IMR-90 (cell line): ENCODE data around the gene OR2H2. TPM values are rescaled to one million over a fixed set of nuclear protein-coding genes. Genes with fewer than 3 reads are reported as not detected.

ENCODE experiments used
- ATAC-seq: fragments of 200-7000 bp; cut with Tn5 transposase; 2 replicates; pipeline ENCODE4 v1.9.1; 2020; ENCODE audit warnings: low read depth, mild to moderate bottlenecking, moderate library complexity
- BruUV-seq: library from RNA; stranded (reverse); fragments of 400-500 nt; replicated peaks from 2 replicates; lab custom pipeline; 2021; lab: Mats Ljungman, UMichigan
- CTCF ChIA-PET: fragments of 300-600 bp; formaldehyde crosslinking; extraction: SDS; loops from one replicate; lab custom pipeline; 2021; ENCODE audit warnings: antibody characterized with exemption; lab: Yijun Ruan, JAX
- POLR2A ChIA-PET: fragments of 300-600 bp; sonication (Branson Sonifier 250); formaldehyde crosslinking; loops from one replicate; lab custom pipeline; 2022; ENCODE audit warnings: antibody characterized with exemption; ENCODE audit not compliant: unreplicated experiment; lab: Charles Lee
- DNase-seq: peaks from one replicate; pipeline ENCODE4 v3.0.0; 2013
- H2AFZ ChIP-seq: replicated peaks from 2 replicates; pipeline ENCODE3; 2013; ENCODE audit warnings: low read length, mild to moderate bottlenecking; ENCODE audit not compliant: poor library complexity
- H2AK5ac ChIP-seq: 2 replicates; pipeline ENCODE4 v1.6.1; 2013; ENCODE audit warnings: low read depth, low read length, inconsistent platforms
- H2AK9ac ChIP-seq: replicated peaks from 2 replicates; pipeline ENCODE3; 2013; ENCODE audit warnings: mild to moderate bottlenecking, low read depth, low read length, moderate library complexity; ENCODE audit not compliant: poor library complexity
- H2BK120ac ChIP-seq: 2 replicates; pipeline ENCODE4 v1.6.1; 2013; ENCODE audit warnings: low read depth, low read length, inconsistent platforms
- H2BK15ac ChIP-seq: 3 replicates; pipeline ENCODE4 v1.6.1; 2013; ENCODE audit warnings: low read depth, low read length, inconsistent platforms
- H2BK20ac ChIP-seq: 2 replicates; pipeline ENCODE4 v1.6.1; 2013; ENCODE audit warnings: low read depth, mild to moderate bottlenecking, inconsistent platforms, low read length, moderate library complexity
- H2BK5ac ChIP-seq: 2 replicates; pipeline ENCODE4 v1.6.1; 2013; ENCODE audit warnings: mild to moderate bottlenecking, low read depth, low read length, inconsistent platforms; ENCODE audit not compliant: poor library complexity, severe bottlenecking
- H3K14ac ChIP-seq: replicated peaks from 2 replicates; pipeline ENCODE4 v1.6.1; 2013; ENCODE audit warnings: low read depth, low read length, inconsistent platforms
- H3K18ac ChIP-seq: 2 replicates; pipeline ENCODE4 v1.6.1; 2013; ENCODE audit warnings: low read depth, low read length, control low read depth
- H3K23ac ChIP-seq: 2 replicates; pipeline ENCODE4 v1.6.1; 2013; ENCODE audit warnings: low read depth, low read length, inconsistent platforms
- H3K27ac ChIP-seq: 2 replicates; pipeline ENCODE4 v1.5.1; 2013; ENCODE audit warnings: mild to moderate bottlenecking, control low read depth, low read length; ENCODE audit not compliant: insufficient read depth
- H3K27me3 ChIP-seq: 2 replicates; pipeline ENCODE4 v1.6.1; 2013; ENCODE audit warnings: low read length; ENCODE audit not compliant: control insufficient read depth, insufficient read depth
- H3K36me3 ChIP-seq: 2 replicates; pipeline ENCODE4 v1.6.1; 2013; ENCODE audit warnings: low read length, mixed read lengths; ENCODE audit not compliant: control insufficient read depth, insufficient read depth
- H3K4ac ChIP-seq: 2 replicates; pipeline ENCODE4 v1.6.1; 2013; ENCODE audit warnings: low read depth, low read length, inconsistent platforms
- H3K4me1 ChIP-seq: 2 replicates; pipeline ENCODE4 v1.6.1; 2013; ENCODE audit warnings: low read length, mixed read lengths; ENCODE audit not compliant: control insufficient read depth, insufficient read depth
- H3K4me2 ChIP-seq: 2 replicates; pipeline ENCODE4 v1.6.1; 2013; ENCODE audit warnings: low read depth, mild to moderate bottlenecking, control low read depth, low read length, moderate library complexity
- H3K4me3 ChIP-seq: 2 replicates; pipeline ENCODE4 v1.5.1; 2013; ENCODE audit warnings: low read depth, mild to moderate bottlenecking, control low read depth, low read length, moderate library complexity; ENCODE audit not compliant: insufficient read depth
- H3K56ac ChIP-seq: 2 replicates; pipeline ENCODE4 v1.6.1; 2013; ENCODE audit warnings: low read length, inconsistent platforms; ENCODE audit not compliant: insufficient read depth; ENCODE audit errors: extremely low read depth
- H3K79me1 ChIP-seq, 2 experiments: 2 replicates each; pipeline ENCODE4 v1.6.1; 2013; ENCODE audit warnings: low read length in 2 of 2, inconsistent platforms in 1 of 2, low read depth in 1 of 2
- H3K9ac ChIP-seq: 2 replicates; pipeline ENCODE4 v1.6.1; 2013; ENCODE audit warnings: low read depth, low read length, control low read depth
- H3K9me1 ChIP-seq: 2 replicates; pipeline ENCODE4 v1.6.1; 2013; ENCODE audit warnings: low read length, inconsistent platforms; ENCODE audit not compliant: insufficient read depth
- H3K9me3 ChIP-seq: 2 replicates; pipeline ENCODE4 v1.6.1; 2013; ENCODE audit warnings: low read length; ENCODE audit not compliant: control insufficient read depth, insufficient read depth
- H4K20me1 ChIP-seq: 2 replicates; pipeline ENCODE4 v1.6.1; 2013; ENCODE audit warnings: low read length, inconsistent platforms; ENCODE audit not compliant: insufficient read depth
- H4K5ac ChIP-seq: 2 replicates; pipeline ENCODE4 v1.6.1; 2013; ENCODE audit warnings: mild to moderate bottlenecking, low read depth, low read length, control low read depth
- H4K8ac ChIP-seq, 2 experiments: 2 replicates each; pipeline ENCODE4 v1.6.1; 2013; ENCODE audit warnings: low read depth in 2 of 2, low read length in 2 of 2, control low read depth in 1 of 2, inconsistent platforms in 1 of 2
- H4K91ac ChIP-seq: 2 replicates; pipeline ENCODE4 v1.6.1; 2013; ENCODE audit warnings: low read depth, low read length, inconsistent platforms; ENCODE audit not compliant: insufficient read depth
- FOS ChIP-seq: fragments of 150-350 bp; IDR thresholded peaks from 2 replicates; pipeline ENCODE4 v1.6.1; 2016; ENCODE audit warnings: low read depth, low read length
- NFE2L2 ChIP-seq: fragments of 150-350 bp; IDR thresholded peaks from 2 replicates; pipeline ENCODE4 v1.6.1; 2016; ENCODE audit warnings: low read depth, mild to moderate bottlenecking, low read length
- WGBS, 2 experiments: methylation state at CpG; one replicate each; pipeline versions ENCODE4 v1.1.5 to v1.1.7; 2013; ENCODE audit warnings: missing lambda C conversion rate in 2 of 2; ENCODE audit not compliant: insufficient read length in 1 of 2; ENCODE audit errors: extremely low coverage in 2 of 2; 5-methylcytosine and 5-hydroxymethylcytosine counted together
- dilution Hi-C: fragments of 300-500 bp; cut with HindIII; formaldehyde crosslinking; loops from one replicate; pipeline ENCODE4 v1.14.3; 2018; ENCODE audit warnings: low sequenced_read_pairs; ENCODE audit not compliant: unreplicated experiment
- in situ Hi-C: fragments of 300-500 bp; cut with MboI; formaldehyde crosslinking; loops from 3 replicates; pipeline ENCODE4 v1.14.3; 2019; ENCODE audit warnings: low sequenced_read_pairs, inconsistent platforms, mixed read lengths
- intact Hi-C: fragments of 100-400 bp; cut with micrococcal nuclease; formaldehyde crosslinking; loops from 2 replicates; pipeline ENCODE4 v1.10.0; 2022
- polyA plus RNA-seq, 3 experiments: library from polyadenylated mRNA; depleted of rRNA; stranded (reverse); fragments of >200 nt; gene quantifications; 2 replicates each; pipeline ENCODE4 v1.2.3, GENCODE V29; 2012; ENCODE audit warnings: low replicate concordance in 1 of 3
- total RNA-seq: library from RNA; depleted of rRNA; stranded (reverse); fragments of >200 nt; gene quantifications from 2 replicates; pipeline ENCODE4 v1.2.3, GENCODE V29; 2012
- TF ChIP-seq, protein P1 (sequence below): conservative IDR thresholded peaks from 2 replicates; pipeline ENCODE4 v1.5.1; 2012; ENCODE audit warnings: mild to moderate bottlenecking, low read depth, low read length, improper control_type of control experiment
- TF ChIP-seq, protein P2 (sequence below): fragments of 150-350 bp; IDR thresholded peaks from 2 replicates; pipeline ENCODE4 v1.6.1; 2016; ENCODE audit warnings: low read depth, mild to moderate bottlenecking, low read length, moderate library complexity, borderline replicate concordance

The OR2H2 gene
- total and polyA plus RNA-seq, 2 of the 4 experiments (the other 2 are of a cell fraction): not detected

DNA sequence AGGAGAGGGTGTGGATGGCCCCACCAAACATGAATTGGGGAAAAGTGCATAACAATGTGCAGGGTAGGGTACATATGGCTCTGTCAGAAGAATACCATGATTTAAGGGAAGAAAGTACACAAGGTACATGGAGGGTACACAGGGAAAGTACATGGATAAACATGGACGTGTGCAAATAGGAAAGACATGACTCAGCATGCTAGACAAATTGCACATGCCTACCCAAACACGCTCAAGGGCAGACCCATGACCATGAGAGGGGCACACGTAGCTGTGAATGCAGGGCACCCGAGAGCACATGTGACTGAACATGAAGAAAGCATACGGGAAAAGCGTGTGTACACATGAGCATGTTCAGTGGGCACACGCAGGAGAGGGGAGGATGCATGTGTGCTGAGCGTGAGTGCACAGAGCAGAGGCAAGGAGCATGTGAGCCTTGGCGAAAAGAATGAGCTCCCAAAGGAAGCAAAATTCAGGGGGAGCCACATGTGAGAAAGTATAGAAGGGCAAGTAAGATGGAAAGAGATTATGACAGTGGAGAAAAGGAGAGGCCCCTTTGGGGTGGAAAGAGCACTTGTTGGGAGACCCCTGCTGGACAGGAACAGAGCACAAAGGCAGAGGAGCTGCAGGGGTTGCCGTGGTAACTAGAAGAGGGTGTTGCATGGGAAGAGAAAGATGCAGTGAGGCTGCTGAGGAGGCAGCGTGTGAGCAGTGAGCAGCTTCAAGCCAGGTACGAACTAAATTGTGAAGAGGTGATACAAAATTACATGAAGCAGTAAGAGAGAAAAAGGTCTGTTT lies 17.8 kb downstream of the OR2H2 start:
- no peak overlapping the region for H2BK15ac ChIP-seq
- dilution Hi-C loops (no loop called here), in situ Hi-C loops (no loop called here), intact Hi-C loops (no loop called here)
- no peak overlapping the region for H2AFZ ChIP-seq
- no peak overlapping the region for H2BK20ac ChIP-seq
- peaks cover 3% of the 10 kb centered on the region; the same call in 1 of the 2 replicates for H3K9me1 ChIP-seq
- no peak overlapping the region for H3K56ac ChIP-seq
- H3K4me3 ChIP-seq: no peak overlapping the region
- no peaks in the 10 kb centered on the region; a peak in 1 of 4 replicates for H3K79me1 ChIP-seq
- H3K23ac ChIP-seq: no peak overlapping the region
- H3K27ac ChIP-seq: no peak overlapping the region
- H4K20me1 ChIP-seq: no peaks in the 10 kb centered on the region
- no peak overlapping the region for H4K5ac ChIP-seq
- POLR2A ChIA-PET: no interaction called here
- DNase-seq (peak; percentile 7), ATAC-seq (no peak)
- H3K4me1 ChIP-seq: no peaks in the 10 kb centered on the region
- no peak overlapping the region for H3K18ac ChIP-seq
- no peaks in the 10 kb centered on the region for H3K27me3 ChIP-seq
- TF ChIP-seq, protein P1, sequence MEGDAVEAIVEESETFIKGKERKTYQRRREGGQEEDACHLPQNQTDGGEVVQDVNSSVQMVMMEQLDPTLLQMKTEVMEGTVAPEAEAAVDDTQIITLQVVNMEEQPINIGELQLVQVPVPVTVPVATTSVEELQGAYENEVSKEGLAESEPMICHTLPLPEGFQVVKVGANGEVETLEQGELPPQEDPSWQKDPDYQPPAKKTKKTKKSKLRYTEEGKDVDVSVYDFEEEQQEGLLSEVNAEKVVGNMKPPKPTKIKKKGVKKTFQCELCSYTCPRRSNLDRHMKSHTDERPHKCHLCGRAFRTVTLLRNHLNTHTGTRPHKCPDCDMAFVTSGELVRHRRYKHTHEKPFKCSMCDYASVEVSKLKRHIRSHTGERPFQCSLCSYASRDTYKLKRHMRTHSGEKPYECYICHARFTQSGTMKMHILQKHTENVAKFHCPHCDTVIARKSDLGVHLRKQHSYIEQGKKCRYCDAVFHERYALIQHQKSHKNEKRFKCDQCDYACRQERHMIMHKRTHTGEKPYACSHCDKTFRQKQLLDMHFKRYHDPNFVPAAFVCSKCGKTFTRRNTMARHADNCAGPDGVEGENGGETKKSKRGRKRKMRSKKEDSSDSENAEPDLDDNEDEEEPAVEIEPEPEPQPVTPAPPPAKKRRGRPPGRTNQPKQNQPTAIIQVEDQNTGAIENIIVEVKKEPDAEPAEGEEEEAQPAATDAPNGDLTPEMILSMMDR: peak; percentile 18; the same call in 1 of the 2 replicates
- TF ChIP-seq, protein P2, sequence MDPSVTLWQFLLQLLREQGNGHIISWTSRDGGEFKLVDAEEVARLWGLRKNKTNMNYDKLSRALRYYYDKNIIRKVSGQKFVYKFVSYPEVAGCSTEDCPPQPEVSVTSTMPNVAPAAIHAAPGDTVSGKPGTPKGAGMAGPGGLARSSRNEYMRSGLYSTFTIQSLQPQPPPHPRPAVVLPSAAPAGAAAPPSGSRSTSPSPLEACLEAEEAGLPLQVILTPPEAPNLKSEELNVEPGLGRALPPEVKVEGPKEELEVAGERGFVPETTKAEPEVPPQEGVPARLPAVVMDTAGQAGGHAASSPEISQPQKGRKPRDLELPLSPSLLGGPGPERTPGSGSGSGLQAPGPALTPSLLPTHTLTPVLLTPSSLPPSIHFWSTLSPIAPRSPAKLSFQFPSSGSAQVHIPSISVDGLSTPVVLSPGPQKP: no peak
- TF ChIP-seq NFE2L2 (0 out of 2 replicates have a peak, but pooled peaks have one; percentile 9), FOS (no peak)
- no peak overlapping the region for H2BK5ac ChIP-seq
- H4K91ac ChIP-seq: no peak overlapping the region
- H3K4me2 ChIP-seq: no peak overlapping the region
- H3K9ac ChIP-seq: no peak overlapping the region
- 82% methylated on average over 12 of the region's 12 CpGs; no CpG with 5 or more reads in 1 of the 2 experiments for WGBS, 2 experiments
- H2BK120ac ChIP-seq: no peak overlapping the region
- TSS peak; percentile 78 for BruUV-seq
- no peak overlapping the region for H4K8ac ChIP-seq
- CTCF ChIA-PET: no interaction called here
- H2AK5ac ChIP-seq: no peak overlapping the region
- no peak overlapping the region for H3K14ac ChIP-seq
- no peak overlapping the region for H3K4ac ChIP-seq
- no peak overlapping the region for H2AK9ac ChIP-seq
- H3K36me3 ChIP-seq: peaks cover 55% of the 10 kb centered on the region
- no peaks in the 10 kb centered on the region for H3K9me3 ChIP-seq
